GM19240 (cell line): ENCODE results near the gene PMP22.

Experiments
- DNase-seq: peaks from one replicate; pipeline ENCODE4 v3.0.0; 2011; ENCODE audit warnings: low spot score; ENCODE audit not compliant: insufficient read length

The PMP22 gene

GRCh38 chr17:15265131-15265530, at the start of gene PMP22:
TSS of gene PMP22 (minus strand) at chr17:15265326. CDS start at chr17:15260727, 4,599 bp downstream.
- DNase-seq = no peak

DNA sequence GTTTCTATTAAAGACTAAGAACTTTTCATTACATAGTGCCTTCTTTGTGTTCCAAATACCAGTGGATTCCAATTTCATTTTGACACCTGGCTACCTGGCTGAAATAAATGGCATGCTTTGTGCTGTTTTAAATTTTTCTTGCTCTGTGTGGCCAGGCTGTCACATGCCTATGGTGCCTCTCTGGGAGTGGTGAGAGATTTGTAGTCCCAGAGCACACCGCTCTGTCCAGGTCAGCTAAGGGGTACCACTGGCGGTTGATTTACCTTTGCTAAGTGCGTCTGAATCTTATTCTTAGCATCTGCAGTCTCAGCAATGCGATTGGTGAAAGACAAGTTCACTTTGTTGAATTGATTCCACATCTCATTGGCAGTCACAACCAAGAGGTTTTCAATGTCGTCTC, 46.9 kb upstream of the PMP22 start:
- DNase-seq = no peak

GRCh38 chr17:15309793-15310192, 44.7 kb upstream of the PMP22 start:
- no peak for DNase-seq

DNA sequence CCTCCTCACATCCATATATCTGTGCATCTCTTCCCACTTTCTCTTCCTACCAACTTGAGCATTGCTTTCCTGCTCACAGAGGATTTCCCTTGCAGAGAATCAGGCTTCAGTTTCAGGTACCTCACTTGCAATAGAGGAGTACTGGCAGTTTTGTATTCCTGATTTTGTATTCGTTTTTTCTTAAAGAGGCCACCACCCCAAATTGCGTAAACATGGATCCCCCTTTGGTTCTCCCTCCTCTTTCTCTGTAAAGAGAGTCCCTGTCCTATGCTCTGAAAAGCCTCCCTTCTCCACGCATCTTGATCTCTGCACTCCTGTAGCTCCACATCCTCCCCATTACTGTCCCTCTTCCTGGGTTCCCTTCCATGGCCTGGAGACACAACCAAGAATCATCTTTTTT, 44.1 kb upstream of the PMP22 start:
- DNase-seq = no peak

DNA sequence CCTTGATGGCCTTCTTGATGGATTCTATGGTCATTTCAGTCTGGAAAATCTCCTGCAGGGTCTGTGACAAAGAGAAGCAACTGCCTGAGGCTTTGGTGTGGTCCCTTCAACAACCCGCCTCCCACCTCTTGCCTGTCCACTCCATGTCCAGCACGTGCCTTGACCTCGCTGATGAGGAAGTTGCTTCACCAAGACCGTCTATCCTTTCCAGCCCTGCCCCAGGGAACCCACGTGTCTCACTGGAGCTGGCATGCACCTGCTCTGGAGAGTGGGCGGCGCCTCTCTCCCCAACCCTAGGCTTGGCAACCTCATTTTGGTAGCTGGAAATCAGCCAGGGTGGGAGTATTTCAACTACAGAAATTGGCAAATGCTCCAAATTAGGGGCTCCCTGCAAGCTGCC, 43.6 kb upstream of the PMP22 start:
- no peak for DNase-seq

DNA sequence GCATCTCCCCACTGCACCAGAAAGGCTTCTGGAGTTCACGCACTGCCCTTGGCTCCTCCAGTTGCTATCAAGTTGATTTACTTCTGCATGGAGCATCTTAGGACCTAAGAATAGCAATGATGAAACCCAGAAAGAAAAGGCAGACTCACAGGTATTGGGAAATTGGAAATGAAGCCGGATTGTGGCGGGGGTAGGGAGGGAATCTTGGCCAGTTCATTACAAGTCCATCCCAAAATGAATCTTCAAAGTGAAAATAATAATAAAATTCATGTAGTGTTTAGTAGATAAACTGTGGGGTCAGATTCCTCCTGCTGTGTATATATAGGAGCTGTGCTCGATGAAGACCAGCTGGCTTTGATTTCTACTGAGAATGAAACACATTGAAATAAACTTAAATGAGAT, 42.6 kb upstream of the PMP22 start:
- DNase-seq = no peak

DNA sequence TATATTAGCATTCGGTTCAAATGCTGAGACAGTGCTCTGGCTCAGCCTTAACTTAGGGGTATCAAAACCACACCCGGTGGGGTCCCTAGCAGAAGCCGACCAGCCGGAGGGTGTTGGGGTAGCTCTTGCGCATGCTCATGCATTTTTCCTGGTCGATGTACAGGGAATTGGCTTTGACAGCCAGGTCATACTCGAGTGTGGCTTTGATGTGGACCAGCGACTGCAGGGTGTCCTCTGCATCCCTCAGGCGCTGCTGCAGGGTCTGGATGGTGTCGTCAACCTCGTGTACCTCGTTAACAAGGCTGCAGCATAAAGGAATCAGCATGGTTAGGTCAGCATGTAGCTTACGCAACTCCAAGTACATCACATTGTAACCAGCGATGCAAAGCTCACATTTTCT, 38.7 kb upstream of the PMP22 start:
- DNase-seq = no peak

- no peak for DNase-seq
These were observed 38.1 kb upstream of the PMP22 start for GRCh38 chr17:15303268-15303667.

GRCh38 chr17:15301845-15302244, 36.7 kb upstream of the PMP22 start:
- DNase-seq = no peak

- DNase-seq = no peak
These were observed 33.0 kb upstream of the PMP22 start for GRCh38 chr17:15298176-15298575.

- no peak for DNase-seq
These were observed 28.4 kb upstream of the PMP22 start for GRCh38 chr17:15293558-15293957.

GRCh38 chr17:15291674-15292361, 26.7 kb upstream of the PMP22 start:
- DNase-seq = no peak

DNA sequence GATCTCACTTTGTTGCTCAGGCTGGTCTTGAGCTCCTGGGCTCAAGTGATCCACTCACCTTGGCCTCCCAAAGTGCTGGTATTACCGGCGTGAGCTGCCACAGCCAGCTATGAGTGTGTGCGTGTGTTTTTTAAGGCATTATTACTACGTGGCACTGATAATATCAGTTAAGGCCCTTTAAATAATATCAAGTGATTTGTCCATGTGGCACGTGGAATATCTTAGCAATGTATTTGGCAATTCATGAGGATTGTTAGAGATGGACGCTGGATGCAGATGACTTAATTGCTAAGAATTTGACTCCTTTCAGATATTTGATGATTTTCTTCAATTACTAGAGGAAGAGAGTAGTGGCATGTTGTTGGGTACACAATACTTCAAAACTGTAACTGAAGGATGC, 25.5 kb upstream of the PMP22 start:
- DNase-seq = no peak

- no peak for DNase-seq
These were observed 24.4 kb upstream of the PMP22 start for GRCh38 chr17:15289285-15290183.

- DNase-seq = no peak
These were observed 23.7 kb upstream of the PMP22 start for GRCh38 chr17:15288859-15289258.

DNA sequence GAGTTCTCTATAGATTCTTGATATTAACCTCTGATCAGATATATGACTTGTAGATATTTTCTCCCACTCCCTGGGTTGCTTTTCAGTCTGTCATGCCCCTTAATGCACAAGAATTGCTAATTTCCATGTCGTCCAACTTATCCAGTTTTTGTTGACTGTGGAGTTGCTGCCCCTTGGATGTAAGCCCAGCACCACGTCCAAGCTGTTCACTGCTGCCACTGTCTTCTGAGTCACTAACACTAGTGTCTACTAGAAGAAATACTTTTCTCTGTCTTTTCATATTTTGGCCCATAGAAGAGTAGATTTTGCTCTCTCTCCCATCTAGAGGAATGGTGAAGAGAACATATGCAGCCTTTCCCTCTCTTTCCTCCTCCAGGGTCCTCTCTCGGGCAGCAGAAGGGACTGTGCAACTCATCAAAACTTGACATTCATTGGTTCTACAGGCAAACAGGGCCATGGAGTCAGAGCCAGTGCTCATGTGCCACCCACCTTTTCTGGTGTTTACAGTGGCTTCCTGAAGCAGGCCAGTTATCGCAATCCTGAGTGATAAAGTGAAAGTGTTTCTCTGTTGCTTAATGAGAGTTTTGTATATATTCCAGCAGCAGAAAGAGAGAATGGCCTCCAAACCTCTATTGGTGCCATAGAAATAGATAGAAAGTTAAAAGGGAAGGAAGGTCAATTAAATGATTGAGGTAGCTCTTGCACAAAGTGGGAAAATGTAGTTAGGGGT, 22.6 kb upstream of the PMP22 start:
- no peak for DNase-seq

DNA sequence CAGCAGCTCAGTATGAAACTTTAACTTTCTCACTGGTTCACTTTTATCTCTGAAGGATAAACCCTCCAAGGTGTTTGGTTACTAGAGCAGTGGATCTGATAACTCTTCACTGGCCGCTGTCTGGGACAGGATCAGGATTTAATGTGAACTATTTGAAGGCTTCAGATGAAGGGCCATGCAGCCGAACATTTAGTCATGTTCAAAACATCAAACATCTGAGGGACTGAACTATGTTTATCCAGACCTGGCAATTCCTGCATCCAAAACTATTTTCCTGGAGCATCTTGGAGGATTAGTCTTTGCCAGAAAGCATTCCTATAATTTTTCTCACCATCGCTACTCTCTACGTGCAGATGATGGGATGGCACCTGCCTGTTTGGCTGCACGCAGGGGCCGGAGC, 20.3 kb upstream of the PMP22 start:
- no peak for DNase-seq

GRCh38 chr17:15284537-15284936, 19.4 kb upstream of the PMP22 start:
- no peak for DNase-seq

DNA sequence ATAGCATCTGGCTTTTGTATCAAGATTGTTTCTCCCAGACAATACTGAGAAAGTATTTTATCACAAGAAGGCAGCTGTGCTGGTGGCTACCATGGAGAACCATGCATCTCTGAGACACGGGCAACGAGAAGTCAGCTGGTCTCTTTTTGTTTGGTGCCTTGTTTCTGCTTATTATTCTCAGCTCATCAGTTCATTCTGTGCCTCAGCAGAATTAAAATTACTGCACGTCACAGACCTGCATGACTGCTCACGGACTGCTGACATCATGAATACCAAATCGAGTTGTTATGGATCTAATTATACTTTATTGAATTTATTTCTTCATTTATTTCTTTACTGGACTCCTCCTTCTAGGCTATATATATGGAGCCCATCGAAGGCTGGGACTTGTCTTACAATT, 19.0 kb upstream of the PMP22 start:
- DNase-seq = no peak

- no peak for DNase-seq
These were observed 16.8 kb upstream of the PMP22 start for GRCh38 chr17:15281909-15282308.

GRCh38 chr17:15278924-15279477, 13.9 kb upstream of the PMP22 start:
- no peak for DNase-seq

DNA sequence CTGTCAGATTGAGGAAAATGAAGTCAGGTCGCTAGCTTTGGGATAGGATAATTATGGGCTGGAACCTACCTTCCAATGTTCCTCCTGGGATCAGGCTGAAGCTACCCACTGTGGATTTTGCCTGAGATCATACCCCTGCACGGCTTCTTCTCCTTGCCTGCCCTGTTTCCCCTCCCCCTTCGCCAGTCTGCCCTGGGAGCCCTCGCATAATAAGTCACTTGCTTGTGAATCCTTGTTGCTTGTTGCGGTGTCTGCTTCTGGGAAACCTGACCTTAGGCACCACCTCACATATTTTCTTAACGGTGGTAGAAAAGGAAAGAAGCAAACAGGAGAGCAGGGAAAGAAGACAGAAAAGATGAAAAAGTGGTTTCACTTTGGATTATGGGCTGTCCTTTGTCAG, 13.3 kb upstream of the PMP22 start:
- DNase-seq = no peak
